Skeletal muscle satellite cell (primary cell): Measurements from ENCODE around the gene TRIO.

ENCODE experiments used
- H3K27me3 ChIP-seq: 2 replicates; pipeline ENCODE4 v1.7.0; 2013; ENCODE audit warnings: low read length; ENCODE audit not compliant: control insufficient read depth, insufficient read depth
- H3K36me3 ChIP-seq: 2 replicates; pipeline ENCODE4 v1.7.0; 2013; ENCODE audit warnings: mild to moderate bottlenecking, control low read depth, low read length; ENCODE audit not compliant: insufficient read depth
- H3K4me1 ChIP-seq: 2 replicates; pipeline ENCODE4 v1.7.0; 2013; ENCODE audit warnings: low read length; ENCODE audit not compliant: control insufficient read depth, insufficient read depth
- H3K4me2 ChIP-seq: 2 replicates; pipeline ENCODE4 v1.7.0; 2013; ENCODE audit warnings: mild to moderate bottlenecking, low read length
- H3K4me3 ChIP-seq: 2 replicates; pipeline ENCODE4 v1.7.0; 2013; ENCODE audit warnings: low read length
- H3K9ac ChIP-seq: 2 replicates; pipeline ENCODE4 v1.7.0; 2013; ENCODE audit warnings: mild to moderate bottlenecking, low read depth, low read length, moderate library complexity
- H3K9me3 ChIP-seq: replicated peaks from 2 replicates; pipeline ENCODE4 v1.7.0; 2013; ENCODE audit warnings: mild to moderate bottlenecking, control low read depth, low read length

The TRIO gene

GRCh38 chr5:14487897-14488570, 344.9 kb downstream of the TRIO start:
- Histone ChIP-seq H3K9me3 (no peaks in the 10 kb centered on the region), H3K4me3 (no peak overlapping the region), H3K4me2 (no peak overlapping the region), H3K36me3 (peaks cover 88% of the 10 kb centered on the region), H3K4me1 (peaks cover 2% of the 10 kb centered on the region), H3K27me3 (no peaks in the 10 kb centered on the region), H3K9ac (no peak overlapping the region)

DNA sequence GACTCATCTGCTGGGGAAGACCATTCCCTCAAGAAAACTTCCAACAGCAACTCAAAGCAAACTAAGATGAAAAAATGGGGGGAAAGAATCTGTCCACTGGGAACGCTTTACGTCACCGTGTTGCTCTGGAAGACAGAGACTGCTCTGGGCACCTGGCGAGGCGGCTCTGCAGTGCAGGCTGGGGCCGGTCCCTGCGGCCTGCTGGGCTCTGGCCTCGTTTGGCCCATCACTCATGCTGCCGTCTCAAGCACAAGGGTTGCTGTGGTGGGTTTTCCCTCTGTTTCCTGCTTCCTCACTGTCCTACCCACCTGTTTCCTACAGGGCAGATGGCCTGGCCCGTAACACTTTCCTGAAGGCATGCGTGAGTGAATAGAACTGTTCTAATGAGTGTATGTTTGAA, 345.6 kb downstream of the TRIO start:
- no peaks in the 10 kb centered on the region for H3K9me3 ChIP-seq
- no peak overlapping the region for H3K9ac ChIP-seq
- no peaks in the 10 kb centered on the region for H3K27me3 ChIP-seq
- no peak overlapping the region for H3K4me3 ChIP-seq
- H3K4me2 ChIP-seq = no peak overlapping the region
- peaks cover 88% of the 10 kb centered on the region for H3K36me3 ChIP-seq
- H3K4me1 ChIP-seq = peaks cover 2% of the 10 kb centered on the region

DNA sequence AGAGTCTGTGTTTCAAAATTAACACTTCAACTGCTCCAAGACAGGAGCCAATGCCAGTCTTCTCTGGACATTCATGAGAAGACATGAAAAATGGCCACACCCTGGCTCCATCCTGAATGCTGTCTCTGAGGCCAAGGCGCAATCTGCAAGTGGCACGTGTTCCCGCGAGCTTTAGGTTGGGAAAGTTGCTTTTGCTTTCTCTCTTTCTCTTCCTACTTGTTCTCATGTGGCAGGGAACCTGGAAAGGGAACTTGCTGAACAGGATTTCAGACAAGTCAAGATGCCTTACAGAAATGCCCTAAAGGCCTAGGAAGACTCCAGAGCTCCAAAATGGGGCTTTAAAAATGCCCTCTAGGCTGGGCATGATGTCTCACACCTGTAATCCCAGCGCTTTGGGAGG, 346.5 kb downstream of the TRIO start:
- Histone ChIP-seq H3K4me2 (no peak overlapping the region), H3K4me3 (no peak overlapping the region), H3K4me1 (peaks cover 2% of the 10 kb centered on the region), H3K27me3 (no peaks in the 10 kb centered on the region), H3K36me3 (peaks cover 88% of the 10 kb centered on the region), H3K9ac (no peak overlapping the region), H3K9me3 (no peaks in the 10 kb centered on the region)

DNA sequence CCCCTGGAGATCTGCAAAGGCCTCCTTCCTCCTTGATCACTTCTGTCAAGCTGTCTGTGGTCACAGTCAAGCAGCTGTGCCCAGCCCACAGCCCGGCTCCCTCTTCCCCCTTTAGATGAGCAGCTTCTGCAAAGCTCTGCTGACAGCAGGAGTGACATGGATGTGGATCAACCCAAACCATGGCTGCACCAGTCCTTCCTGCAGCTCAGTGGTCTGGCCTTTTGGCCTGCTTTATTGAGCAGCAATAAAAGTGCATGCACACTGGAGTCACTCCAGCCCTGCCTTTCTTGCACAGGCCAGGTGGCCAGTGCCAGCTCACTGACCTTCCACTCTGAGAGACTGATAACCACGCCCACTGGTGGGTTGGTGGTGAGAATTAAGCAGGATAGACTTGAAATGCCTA, 347.2 kb downstream of the TRIO start:
- peaks cover 88% of the 10 kb centered on the region for H3K36me3 ChIP-seq
- H3K4me3 ChIP-seq = no peak overlapping the region
- peaks cover 2% of the 10 kb centered on the region for H3K4me1 ChIP-seq

GRCh38 chr5:14491015-14491915, 348.1 kb downstream of the TRIO start:
- no peak overlapping the region for H3K9ac ChIP-seq
- H3K36me3 ChIP-seq = peaks cover 87% of the 10 kb centered on the region

More for the DNA sequence above, 347.2 kb downstream of the TRIO start:
- H3K27me3 ChIP-seq = no peaks in the 10 kb centered on the region
- H3K9ac ChIP-seq = no peak overlapping the region
- H3K4me2 ChIP-seq = no peak overlapping the region
- H3K9me3 ChIP-seq = no peaks in the 10 kb centered on the region

GRCh38 chr5:14492331-14492964, 349.3 kb downstream of the TRIO start:
- Histone ChIP-seq H3K4me2 (no peak overlapping the region), H3K27me3 (no peaks in the 10 kb centered on the region), H3K9me3 (no peaks in the 10 kb centered on the region), H3K9ac (no peak overlapping the region), H3K4me1 (peaks cover 2% of the 10 kb centered on the region), H3K4me3 (no peak overlapping the region), H3K36me3 (peaks cover 90% of the 10 kb centered on the region)

More at GRCh38 chr5:14491015-14491915, 348.1 kb downstream of the TRIO start:
- no peaks in the 10 kb centered on the region for H3K27me3 ChIP-seq
- peaks cover 2% of the 10 kb centered on the region for H3K4me1 ChIP-seq
- H3K4me2 ChIP-seq = no peak overlapping the region
- H3K9me3 ChIP-seq = no peaks in the 10 kb centered on the region
- H3K4me3 ChIP-seq = no peak overlapping the region

DNA sequence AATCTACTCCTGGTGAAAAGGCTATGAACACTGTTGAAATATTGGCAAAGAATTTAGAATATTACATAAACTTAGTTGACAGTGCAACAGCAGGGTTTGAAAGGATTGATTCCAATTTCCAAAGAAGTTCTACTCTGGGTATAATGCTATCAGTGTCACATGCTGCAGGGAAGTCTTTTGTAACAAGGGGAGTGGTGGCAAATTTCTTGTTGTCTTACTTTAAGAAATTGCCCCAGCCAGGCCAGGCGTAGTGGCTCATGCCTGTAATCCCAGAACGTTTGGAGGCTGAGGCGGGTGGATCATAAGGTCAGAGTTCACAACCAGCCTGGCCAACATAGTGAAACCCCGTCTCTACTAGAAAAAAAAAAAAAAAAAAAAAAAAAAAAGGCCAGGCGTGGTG, 352.2 kb downstream of the TRIO start:
- no peak overlapping the region for H3K4me3 ChIP-seq
- H3K9me3 ChIP-seq = no peaks in the 10 kb centered on the region
- no peaks in the 10 kb centered on the region for H3K27me3 ChIP-seq
- H3K9ac ChIP-seq = no peak overlapping the region
- peaks cover 2% of the 10 kb centered on the region for H3K4me1 ChIP-seq
- no peak overlapping the region for H3K4me2 ChIP-seq
- H3K36me3 ChIP-seq = peaks cover 95% of the 10 kb centered on the region

DNA sequence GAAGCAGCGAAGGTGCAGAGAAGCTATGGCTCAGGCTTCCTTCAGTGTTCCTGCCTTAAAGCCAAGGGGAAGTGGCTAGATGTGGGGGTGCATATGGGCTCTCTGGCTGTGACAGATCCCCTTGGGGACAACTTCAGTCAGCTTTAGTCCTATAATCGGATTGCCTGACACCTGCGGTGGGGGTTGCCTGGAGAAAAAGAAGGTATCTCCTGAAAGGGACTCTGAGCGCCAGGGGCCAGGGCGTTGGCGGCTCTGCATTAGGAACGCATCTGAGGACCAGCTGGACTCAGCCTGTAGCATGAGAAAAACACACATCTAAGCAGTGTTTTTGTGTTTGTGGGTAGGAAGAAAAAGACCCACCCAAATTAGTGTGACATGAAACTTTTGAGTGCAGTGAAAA, 354.2 kb downstream of the TRIO start:
- Histone ChIP-seq H3K9me3 (no peaks in the 10 kb centered on the region), H3K4me3 (no peak overlapping the region), H3K4me1 (no peaks in the 10 kb centered on the region), H3K9ac (no peak overlapping the region), H3K27me3 (no peaks in the 10 kb centered on the region), H3K4me2 (no peak overlapping the region), H3K36me3 (peaks cover 94% of the 10 kb centered on the region)

DNA sequence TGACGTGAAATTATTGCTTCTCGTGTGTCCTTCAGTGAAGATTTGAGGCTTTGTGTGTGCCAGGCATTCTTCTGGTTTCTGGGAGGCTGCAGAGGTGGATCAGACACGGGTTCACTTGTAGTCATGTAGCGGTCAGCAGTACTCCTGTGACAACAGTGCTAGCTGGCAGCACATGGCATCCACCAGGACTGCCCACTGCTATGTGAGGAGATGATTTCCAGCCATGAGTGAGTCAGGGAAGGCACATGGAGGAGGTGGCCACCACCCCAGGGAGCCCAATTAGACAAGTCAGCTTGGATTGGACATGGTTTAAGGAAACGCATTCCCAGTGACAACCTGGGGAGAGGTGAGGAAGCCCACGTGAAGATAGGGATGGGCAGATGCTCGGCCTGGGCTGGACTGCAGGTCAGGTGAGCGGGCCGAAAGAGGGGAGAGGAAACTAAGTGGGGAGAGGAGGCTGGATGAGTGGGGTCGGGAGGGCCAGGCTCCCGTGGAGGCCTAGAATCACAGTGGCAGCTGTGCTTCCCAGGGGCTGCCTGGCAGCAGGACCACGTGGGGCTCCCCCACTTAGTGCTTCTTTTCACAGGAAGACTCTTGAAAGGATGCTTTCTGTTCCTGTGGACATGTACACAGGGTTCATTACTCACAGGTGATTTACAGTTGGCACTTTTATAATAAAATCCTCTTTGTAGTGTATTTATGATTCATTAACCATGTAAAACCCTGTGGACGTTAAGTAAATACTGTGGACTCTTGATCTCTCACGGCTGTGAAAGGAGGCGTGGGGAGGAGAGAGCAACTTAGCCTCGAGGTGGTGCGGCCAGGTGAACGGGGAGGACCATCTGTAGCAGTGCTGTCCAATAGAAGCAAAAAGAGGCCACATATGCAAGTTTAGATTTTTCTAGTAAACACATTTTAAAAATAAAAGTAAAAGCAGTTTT, 358.5 kb downstream of the TRIO start:
- H3K9me3 ChIP-seq = no peaks in the 10 kb centered on the region
- no peak overlapping the region for H3K4me3 ChIP-seq
- peaks cover 98% of the 10 kb centered on the region for H3K36me3 ChIP-seq
- H3K9ac ChIP-seq = no peak overlapping the region
- H3K27me3 ChIP-seq = no peaks in the 10 kb centered on the region
- H3K4me2 ChIP-seq = no peak overlapping the region
- H3K4me1 ChIP-seq = no peaks in the 10 kb centered on the region

DNA sequence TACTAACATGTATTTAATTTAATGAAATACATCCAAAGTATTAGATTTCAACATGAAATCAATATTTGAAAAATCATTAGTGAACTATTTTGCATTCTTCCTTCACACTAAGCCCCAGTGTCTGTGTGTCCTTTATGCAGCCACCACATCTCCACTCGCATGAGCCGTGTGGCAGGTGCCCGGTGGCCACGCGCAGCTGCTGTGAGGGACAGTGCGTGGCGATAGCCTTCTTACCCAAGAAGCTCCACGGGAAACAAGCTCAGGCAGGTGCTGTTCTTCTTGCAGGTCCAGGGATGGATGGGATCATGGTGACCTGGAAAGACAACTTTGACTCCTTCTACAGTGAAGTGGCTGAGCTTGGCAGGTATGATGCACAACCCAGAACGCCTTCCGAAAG, 359.1 kb downstream of the TRIO start:
- H3K36me3 ChIP-seq = peaks cover 98% of the 10 kb centered on the region
- H3K4me3 ChIP-seq = no peak overlapping the region
- no peak overlapping the region for H3K9ac ChIP-seq

More for the DNA sequence above, 359.1 kb downstream of the TRIO start:
- Histone ChIP-seq H3K4me1 (no peaks in the 10 kb centered on the region), H3K9me3 (no peaks in the 10 kb centered on the region), H3K27me3 (no peaks in the 10 kb centered on the region), H3K4me2 (no peak overlapping the region)
